Hepatocyte (in vitro differentiated cells): ENCODE data around the gene ADAM11.

Experiments used
- CTCF ChIP-seq: fragments of 200-600 bp; sonication (generic); IDR thresholded peaks from 2 replicates; pipeline ENCODE4 v1.5.1; 2016; ENCODE audit warnings: antibody characterized with exemption, mild to moderate bottlenecking; ENCODE audit not compliant: poor library complexity
- EZH2 ChIP-seq: fragments of 200-600 bp; sonication (generic); IDR thresholded peaks from 2 replicates; pipeline ENCODE4 v1.6.1; 2016; ENCODE audit warnings: antibody characterized with exemption, mild to moderate bottlenecking, borderline replicate concordance
- EZH2phosphoT487 ChIP-seq: fragments of 200-600 bp; sonication (generic); IDR thresholded peaks from one replicate; pipeline ENCODE4 v1.6.1; 2018; ENCODE audit warnings: antibody characterized with exemption, mild to moderate bottlenecking, low read depth, moderate library complexity; ENCODE audit not compliant: unreplicated experiment, severe bottlenecking

- TF ChIP-seq CTCF (no peak), EZH2 (no peak), EZH2phosphoT487 (no peak)
These were observed 9.8 kb downstream of the ADAM11 start for GRCh38 chr17:44768505-44769142.
